Stimulated activated naive B cell treated with anti-CD40 and anti-IgM and Interleukin-4, amounts not matched to agents 10 μg/mL and 1 μg/mL and 100 μg/mL, for 72 hours (primary cell): ENCODE measurements around the gene MAD1L1.

Experiments
- ATAC-seq, 2 donors: fragments of 150-1000 bp; cut with Tn5 transposase; replicated peaks; 2 replicates each; pipeline ENCODE4 v1.10.0; 2021; ENCODE audit warnings: moderate library complexity in 1 of 2
- DNase-seq: peaks from one replicate; pipeline ENCODE4 v3.0.0; 2021
- H3K27ac Mint-ChIP-seq: one replicate; pipeline ENCODE4 v1.8.0; 2022; ENCODE audit warnings: mild to moderate bottlenecking, mixed read lengths
- H3K27me3 Mint-ChIP-seq, 2 donors: one replicate each; pipeline ENCODE4 v1.8.0; 2022; ENCODE audit warnings: mixed read lengths in 2 of 2
- H3K36me3 Mint-ChIP-seq, 2 donors: one replicate each; pipeline ENCODE4 v1.8.0; 2022; ENCODE audit warnings: mixed read lengths in 2 of 2, mild to moderate bottlenecking in 1 of 2
- H3K4me1 Mint-ChIP-seq, 2 donors: one replicate each; pipeline ENCODE4 v1.8.0; 2022; ENCODE audit warnings: mixed read lengths in 2 of 2, mild to moderate bottlenecking in 1 of 2
- H3K4me3 Mint-ChIP-seq, 2 donors: one replicate each; pipeline ENCODE4 v1.8.0; 2022; ENCODE audit warnings: mild to moderate bottlenecking in 2 of 2, mixed read lengths in 2 of 2, moderate library complexity in 1 of 2
- H3K9me3 Mint-ChIP-seq, 2 donors: one replicate each; pipeline ENCODE4 v1.8.0; 2022; ENCODE audit warnings: mixed read lengths in 2 of 2, mild to moderate bottlenecking in 1 of 2

The MAD1L1 gene

DNA sequence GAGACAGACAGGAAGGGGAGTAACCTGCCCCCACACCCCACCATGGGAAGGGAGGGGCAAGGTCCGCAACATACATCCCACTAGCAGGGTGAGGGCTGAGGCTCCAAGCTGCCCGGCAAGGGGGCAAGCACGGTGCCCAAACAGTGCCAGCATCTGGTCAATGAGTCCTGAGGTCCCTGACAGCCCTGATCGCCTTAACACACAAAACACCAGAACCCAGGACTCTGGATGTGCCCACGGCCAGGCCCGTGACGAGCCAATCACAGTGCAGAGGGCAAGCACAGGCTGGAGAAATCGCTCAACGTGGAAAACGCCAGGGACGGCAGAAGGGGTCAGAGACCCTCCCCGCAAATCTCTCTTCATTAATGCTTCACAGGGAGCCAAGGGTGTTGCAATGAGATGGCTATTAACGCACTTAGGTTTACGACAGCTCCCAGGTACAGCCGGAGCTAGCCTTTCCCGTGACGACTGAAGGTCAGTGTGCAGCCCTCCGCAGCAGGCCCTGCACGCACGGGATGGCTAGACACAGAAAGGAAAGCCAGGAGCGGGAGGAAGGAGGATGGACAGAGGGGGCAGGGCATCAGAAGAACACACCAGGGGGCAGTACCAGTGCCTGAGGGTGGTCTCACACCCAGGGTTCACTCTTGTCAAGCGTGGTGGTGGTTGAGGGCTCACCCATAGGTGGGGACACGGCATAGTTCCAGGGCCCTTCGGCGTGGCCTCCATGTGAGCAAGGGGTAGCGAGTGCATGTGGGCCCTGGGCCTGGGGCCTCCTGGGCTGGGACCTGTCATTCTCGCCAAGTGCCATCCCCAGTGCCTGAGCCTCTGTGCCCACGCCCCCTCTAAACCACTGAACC is 220.5 kb downstream of the MAD1L1 start:
- H3K4me1 Mint-ChIP-seq: peaks cover 11 to 35% of the 10 kb centered on the region in 2 donors
- H3K36me3 Mint-ChIP-seq: peaks cover 26 to 53% of the 10 kb centered on the region in 2 donors
- ATAC-seq: no peak
- no peak for DNase-seq
- peak overlapping the region; percentile 83 for H3K27ac Mint-ChIP-seq
- no peak overlapping the region for H3K4me3 Mint-ChIP-seq
- no peaks in the 10 kb centered on the region for H3K27me3 Mint-ChIP-seq
- H3K9me3 Mint-ChIP-seq: no peaks in the 10 kb centered on the region

DNA sequence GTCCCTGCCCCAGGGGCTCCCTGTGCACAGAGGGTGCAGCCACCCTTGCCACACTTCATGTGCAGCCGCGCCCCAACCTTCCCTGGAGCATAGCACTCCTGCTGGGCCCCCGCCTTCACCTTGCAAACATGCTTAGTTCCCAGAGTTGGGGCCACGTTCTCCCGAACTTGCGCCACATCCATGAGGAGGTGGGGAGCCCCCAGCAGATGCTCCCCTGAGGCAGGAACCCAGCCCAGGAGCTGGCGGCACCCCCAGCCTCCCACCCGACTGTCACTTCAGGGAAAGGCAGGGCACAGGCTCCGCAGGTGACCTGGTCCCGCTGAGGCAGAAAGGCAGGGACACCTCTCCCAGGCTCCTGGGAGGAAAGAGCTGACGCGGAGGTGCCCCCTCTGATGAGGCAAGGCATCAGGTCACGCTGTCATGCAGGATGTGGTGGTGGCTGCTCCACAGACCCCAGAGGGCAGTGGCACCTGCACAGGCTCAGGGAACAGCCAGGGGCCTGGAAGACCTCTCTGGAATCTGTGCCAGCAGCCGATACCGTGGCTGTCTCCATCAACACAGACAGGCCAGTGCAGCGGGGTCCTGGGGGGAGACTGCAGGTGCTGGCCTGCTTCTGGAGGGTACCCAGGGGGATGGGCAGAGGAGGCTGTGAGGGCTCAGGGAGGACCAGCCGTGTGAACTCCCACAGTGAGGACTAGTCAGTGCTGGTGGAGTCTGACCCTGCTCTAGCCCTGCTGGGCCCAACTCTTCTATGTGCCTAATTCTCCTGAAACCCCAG is 221.3 kb downstream of the MAD1L1 start:
- ATAC-seq: no peak
- H3K4me1 Mint-ChIP-seq: peaks cover 12 to 39% of the 10 kb centered on the region in 2 donors
- H3K27me3 Mint-ChIP-seq: no peaks in the 10 kb centered on the region
- no peaks in the 10 kb centered on the region for H3K9me3 Mint-ChIP-seq
- H3K4me3 Mint-ChIP-seq: no peak overlapping the region
- no peak for DNase-seq
- H3K36me3 Mint-ChIP-seq: peaks cover 30 to 50% of the 10 kb centered on the region in 2 donors
- no peak overlapping the region for H3K27ac Mint-ChIP-seq

DNA sequence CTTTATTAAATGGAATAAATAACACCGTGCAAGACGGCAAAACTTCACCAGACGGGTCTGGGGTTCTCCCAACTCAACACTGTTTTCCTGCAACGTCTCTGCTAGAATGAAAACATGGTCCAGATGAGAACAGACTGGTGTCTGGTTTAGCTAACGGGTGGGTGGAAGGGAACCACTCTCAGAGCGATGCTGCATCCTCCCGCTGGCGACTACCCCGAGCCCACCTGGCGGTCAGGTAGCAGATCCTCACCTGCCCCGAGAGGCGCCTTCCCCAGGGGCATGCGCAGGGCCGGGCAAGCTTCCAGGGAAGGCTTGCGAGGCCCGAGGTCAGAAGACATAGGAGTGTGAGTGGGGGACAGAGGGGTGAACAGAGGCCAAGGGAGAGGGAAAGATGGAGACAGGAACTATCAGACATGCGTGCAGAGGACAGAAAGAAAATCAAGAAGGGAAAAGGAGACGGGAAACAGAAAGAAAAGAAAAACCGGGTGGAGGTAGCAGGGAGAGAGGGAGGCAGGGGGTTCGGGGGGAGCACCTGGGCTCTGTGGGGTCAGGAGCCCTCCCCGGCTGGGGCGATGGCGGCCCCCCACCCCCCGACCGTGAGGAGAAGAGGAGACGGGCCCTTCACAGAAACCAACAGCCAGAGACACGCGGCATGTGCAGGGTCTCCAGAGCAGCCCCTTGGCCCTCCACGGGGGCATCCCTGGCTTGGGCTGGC is 222.0 kb downstream of the MAD1L1 start:
- Mint-ChIP-seq H3K9me3 (no peaks in the 10 kb centered on the region), H3K4me3 (no peak overlapping the region), H3K27ac (no peak overlapping the region), H3K27me3 (no peaks in the 10 kb centered on the region), H3K4me1 (peaks cover 19 to 46% of the 10 kb centered on the region in 2 donors), H3K36me3 (peaks cover 31 to 52% of the 10 kb centered on the region in 2 donors)
- no peak for ATAC-seq
- DNase-seq: no peak

DNA sequence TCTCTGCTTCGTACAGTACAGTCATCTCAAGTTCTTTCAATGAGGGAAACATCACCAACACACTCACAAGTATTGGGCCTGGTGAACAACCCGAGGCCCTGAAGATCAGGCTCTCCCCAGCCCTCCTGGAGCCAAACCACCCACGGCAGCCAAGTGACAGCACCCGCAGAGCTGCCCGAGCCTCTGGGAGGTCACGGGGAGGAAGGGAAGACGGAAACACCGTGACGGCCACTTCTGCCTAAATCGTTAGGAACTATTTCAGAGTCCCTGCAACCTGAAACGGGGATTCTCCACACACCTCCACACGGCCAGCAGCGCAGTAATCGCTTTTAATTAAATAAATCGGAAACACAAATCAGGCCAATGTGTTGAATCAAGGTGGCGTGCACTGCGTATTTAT is 222.6 kb downstream of the MAD1L1 start:
- Mint-ChIP-seq H3K27me3 (no peaks in the 10 kb centered on the region), H3K9me3 (no peaks in the 10 kb centered on the region), H3K36me3 (peaks cover 35 to 55% of the 10 kb centered on the region in 2 donors), H3K4me1 (peaks cover 24 to 52% of the 10 kb centered on the region in 2 donors), H3K27ac (no peak overlapping the region), H3K4me3 (no peak overlapping the region)
- DNase-seq (no peak), ATAC-seq (no peak)

DNA sequence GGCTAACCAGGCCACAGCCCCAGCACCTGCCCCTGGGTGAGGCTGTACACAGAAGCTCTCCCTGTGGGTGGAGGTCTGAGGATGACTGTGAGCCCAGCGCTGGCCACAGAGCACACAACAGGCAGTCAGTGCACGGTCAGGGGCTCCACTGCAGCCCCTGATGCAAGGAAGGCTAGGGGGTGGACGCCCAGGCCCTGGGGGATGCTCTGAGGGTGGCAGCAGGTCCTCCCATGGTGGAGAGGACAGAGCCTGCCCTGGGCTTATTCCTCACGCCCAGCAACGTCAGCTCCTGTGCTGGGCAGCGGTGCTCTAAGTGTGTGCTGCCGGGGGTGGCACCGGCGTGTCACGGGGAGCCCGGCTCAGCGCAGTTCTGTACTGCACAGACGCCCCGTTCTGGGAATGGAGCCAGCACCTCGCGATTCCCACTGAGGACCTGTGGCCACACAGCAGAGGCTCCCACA is 223.2 kb downstream of the MAD1L1 start:
- no peaks in the 10 kb centered on the region for H3K9me3 Mint-ChIP-seq
- no peaks in the 10 kb centered on the region for H3K27me3 Mint-ChIP-seq
- peaks cover 40 to 61% of the 10 kb centered on the region in 2 donors for H3K36me3 Mint-ChIP-seq
- H3K4me3 Mint-ChIP-seq: no peak overlapping the region
- DNase-seq: no peak
- ATAC-seq: peak in 1 of 2 donors; percentile 13
- H3K4me1 Mint-ChIP-seq: peaks cover 25 to 57% of the 10 kb centered on the region in 2 donors
- no peak overlapping the region for H3K27ac Mint-ChIP-seq

DNA sequence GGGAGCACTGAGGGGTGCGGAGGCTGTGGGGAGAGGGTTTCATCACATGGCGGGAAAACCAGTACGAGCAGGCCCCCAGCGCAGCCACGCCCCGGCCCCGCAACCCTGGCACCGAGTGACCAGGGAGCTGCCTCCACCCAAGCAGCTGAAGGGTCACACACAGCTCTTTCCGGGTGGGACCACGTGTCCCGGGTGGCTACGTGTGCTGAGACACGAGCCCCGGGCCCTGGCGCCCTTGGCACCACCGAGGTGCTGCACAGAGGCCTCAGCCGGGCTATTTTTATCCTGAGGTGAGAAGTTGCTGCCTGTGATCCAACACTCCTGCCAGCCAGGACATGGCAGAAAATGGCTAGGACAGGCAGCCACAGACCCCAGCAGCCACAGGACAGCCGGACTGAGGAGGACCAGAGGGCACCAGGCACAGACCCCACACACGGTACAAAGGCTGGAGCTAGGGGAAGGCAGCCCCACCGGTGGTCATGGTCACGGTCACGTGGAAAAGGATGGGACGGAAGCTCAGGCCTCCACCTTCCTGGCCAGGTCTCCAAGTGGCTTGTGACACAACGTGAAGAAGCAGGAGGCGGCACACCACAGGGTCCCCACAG is 223.7 kb downstream of the MAD1L1 start:
- Mint-ChIP-seq H3K36me3 (peaks cover 37 to 61% of the 10 kb centered on the region in 2 donors), H3K4me3 (no peak overlapping the region), H3K9me3 (no peaks in the 10 kb centered on the region), H3K4me1 (peaks cover 27 to 63% of the 10 kb centered on the region in 2 donors), H3K27ac (no peak overlapping the region), H3K27me3 (no peaks in the 10 kb centered on the region)
- ATAC-seq (no peak), DNase-seq (no peak)

DNA sequence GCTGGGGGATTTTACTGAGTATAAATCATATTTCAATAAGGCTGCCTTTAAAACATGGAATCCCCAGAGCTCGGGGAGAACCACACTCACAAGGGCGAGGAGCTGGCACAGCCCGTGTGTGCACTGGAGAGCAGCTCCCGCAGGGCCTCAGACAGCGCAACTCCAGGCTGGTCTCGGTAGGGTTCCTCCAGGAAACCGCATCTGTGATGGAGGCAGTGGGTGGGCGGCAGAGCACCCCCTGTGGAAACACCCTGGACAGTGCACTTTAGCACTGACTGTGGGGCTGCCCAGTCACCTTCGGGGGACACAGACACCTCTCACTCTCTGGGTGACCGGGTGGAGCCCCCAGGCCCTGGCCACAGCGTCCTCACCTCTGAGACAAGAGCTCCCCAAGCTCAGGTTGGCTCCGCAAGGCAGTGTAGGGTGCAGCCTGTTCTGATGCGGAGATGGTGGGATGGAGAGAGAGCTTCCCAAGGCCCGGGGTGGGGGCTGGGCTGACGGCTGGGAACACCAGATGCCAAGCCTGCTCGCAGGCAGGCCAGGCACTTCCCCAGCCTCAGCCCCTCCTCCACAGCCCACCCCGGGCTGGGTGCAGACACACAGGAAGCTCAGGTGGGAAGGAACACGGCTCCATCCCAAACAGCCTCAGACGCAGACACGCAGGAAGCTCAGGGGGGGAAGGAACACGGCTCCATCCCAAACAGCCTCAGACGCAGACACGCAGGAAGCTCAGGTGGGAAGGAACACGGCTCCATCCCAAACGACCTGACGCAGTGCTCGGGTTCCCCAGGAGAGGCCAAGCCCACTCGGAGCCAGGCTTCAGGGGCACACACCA is 224.4 kb downstream of the MAD1L1 start:
- Mint-ChIP-seq H3K4me1 (peaks cover 28 to 63% of the 10 kb centered on the region in 2 donors), H3K27me3 (no peaks in the 10 kb centered on the region), H3K4me3 (no peak overlapping the region), H3K9me3 (no peaks in the 10 kb centered on the region), H3K36me3 (peaks cover 30 to 56% of the 10 kb centered on the region in 2 donors), H3K27ac (peak overlapping the region; percentile 65)
- DNase-seq (no peak), ATAC-seq (no peak)

DNA sequence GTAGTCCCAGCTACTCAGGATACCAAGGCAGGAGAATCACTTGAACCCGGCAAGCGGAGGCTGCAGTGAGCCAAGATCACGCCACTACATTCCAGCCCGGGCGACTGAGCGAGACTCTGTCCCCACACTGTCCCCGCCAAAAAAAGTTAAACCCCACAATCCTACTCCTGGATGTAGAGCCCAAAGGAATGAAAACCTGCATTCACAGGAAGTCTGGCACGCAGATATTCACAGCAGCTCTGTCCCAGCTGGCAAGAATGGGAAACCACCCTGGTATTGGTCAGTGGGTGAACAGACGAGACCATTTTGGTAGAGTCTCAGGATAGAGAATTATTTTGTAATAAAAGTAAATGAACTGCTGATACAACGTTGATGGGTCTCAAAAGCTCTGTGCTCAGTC is 225.2 kb downstream of the MAD1L1 start:
- Mint-ChIP-seq H3K27me3 (no peaks in the 10 kb centered on the region), H3K9me3 (no peaks in the 10 kb centered on the region), H3K4me1 (peaks cover 26 to 56% of the 10 kb centered on the region in 2 donors), H3K36me3 (peaks cover 26 to 53% of the 10 kb centered on the region in 2 donors), H3K27ac (peak overlapping the region; percentile 65), H3K4me3 (no peak overlapping the region)
- ATAC-seq (no peak), DNase-seq (no peak)

DNA sequence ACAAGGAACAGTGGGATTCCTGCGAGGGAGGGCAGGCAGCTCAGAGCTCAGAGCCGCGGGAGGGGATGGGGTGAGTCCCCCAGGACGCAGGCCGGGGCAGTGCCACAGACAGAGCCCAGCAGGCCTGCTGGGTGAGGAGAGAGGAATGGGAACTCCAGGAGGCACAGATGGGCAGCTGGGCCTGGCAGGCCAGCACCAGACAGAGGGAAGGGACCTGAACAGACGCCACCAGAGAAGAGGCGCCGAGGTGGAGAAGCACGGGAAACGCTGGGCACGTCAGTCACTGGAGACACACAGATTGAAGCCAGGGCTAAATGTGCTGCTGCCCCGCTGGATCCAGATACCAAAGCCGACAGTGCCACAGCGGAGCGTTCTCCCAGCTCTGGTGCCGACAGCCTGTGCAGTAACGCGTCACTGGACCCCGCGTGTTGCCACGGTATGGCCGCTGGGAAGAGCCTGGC is 225.8 kb downstream of the MAD1L1 start:
- no peak overlapping the region for H3K27ac Mint-ChIP-seq
- no peak for ATAC-seq
- H3K9me3 Mint-ChIP-seq: no peaks in the 10 kb centered on the region
- DNase-seq: no peak
- peaks cover 24 to 52% of the 10 kb centered on the region in 2 donors for H3K4me1 Mint-ChIP-seq
- H3K4me3 Mint-ChIP-seq: no peak overlapping the region
- H3K27me3 Mint-ChIP-seq: no peaks in the 10 kb centered on the region
- peaks cover 23 to 49% of the 10 kb centered on the region in 2 donors for H3K36me3 Mint-ChIP-seq

DNA sequence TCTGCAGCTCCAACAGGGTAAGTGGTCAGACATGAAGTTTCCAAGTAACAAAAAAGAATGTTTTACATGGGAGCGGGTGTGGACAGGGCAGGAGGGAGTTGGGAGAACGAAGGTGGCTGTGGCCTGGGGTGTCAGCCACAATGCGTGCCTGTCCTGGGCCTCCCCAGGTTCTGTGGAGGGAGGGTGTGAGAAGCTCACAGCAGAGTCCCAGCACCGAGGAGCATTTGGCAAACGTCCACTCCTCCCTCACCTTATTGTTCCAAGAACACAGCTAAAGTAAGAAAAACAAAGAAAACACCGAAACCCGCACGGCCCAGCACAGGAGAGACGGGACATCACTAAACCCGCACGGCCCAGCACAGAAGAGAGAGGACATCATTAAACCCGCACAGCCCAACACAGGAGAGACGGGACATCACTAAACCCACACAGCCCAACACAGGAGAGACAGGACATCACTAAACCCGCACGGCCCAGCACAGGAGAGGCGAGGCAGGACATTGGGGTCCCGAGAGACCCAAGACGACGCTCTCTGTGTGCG is 226.4 kb downstream of the MAD1L1 start:
- H3K4me1 Mint-ChIP-seq: peaks cover 24 to 46% of the 10 kb centered on the region in 2 donors
- ATAC-seq (no peak), DNase-seq (no peak)
- peaks cover 24 to 53% of the 10 kb centered on the region in 2 donors for H3K36me3 Mint-ChIP-seq
- no peak overlapping the region for H3K4me3 Mint-ChIP-seq
- no peaks in the 10 kb centered on the region for H3K27me3 Mint-ChIP-seq
- H3K9me3 Mint-ChIP-seq: no peaks in the 10 kb centered on the region
- H3K27ac Mint-ChIP-seq: peak overlapping the region; percentile 22

DNA sequence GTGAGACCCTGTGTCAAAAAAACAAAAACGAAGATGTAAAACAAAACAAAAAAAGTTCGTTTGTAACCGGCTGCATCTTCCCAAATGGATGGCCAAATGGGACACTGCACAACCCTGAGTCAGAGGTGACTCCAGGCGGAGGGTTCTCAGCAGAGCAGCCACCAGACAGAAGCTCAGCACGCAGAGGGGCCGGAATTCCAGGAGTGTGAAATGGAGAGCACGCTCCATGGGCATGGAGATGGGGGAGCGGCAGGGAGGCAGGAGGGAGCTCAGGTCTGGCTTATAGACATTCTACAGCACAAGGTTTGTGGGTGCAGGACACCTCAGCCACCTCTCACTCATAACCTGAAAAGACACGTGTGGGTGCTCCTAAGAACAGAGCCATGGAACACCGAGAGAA is 227.0 kb downstream of the MAD1L1 start:
- H3K27me3 Mint-ChIP-seq: no peaks in the 10 kb centered on the region
- H3K4me3 Mint-ChIP-seq: peak overlapping the region in 1 of 2 donors; percentile 38
- H3K36me3 Mint-ChIP-seq: peaks cover 24 to 54% of the 10 kb centered on the region in 2 donors
- DNase-seq (no peak), ATAC-seq (no peak)
- H3K4me1 Mint-ChIP-seq: peaks cover 25 to 48% of the 10 kb centered on the region in 2 donors
- no peaks in the 10 kb centered on the region for H3K9me3 Mint-ChIP-seq
- H3K27ac Mint-ChIP-seq: peak overlapping the region; percentile 42

DNA sequence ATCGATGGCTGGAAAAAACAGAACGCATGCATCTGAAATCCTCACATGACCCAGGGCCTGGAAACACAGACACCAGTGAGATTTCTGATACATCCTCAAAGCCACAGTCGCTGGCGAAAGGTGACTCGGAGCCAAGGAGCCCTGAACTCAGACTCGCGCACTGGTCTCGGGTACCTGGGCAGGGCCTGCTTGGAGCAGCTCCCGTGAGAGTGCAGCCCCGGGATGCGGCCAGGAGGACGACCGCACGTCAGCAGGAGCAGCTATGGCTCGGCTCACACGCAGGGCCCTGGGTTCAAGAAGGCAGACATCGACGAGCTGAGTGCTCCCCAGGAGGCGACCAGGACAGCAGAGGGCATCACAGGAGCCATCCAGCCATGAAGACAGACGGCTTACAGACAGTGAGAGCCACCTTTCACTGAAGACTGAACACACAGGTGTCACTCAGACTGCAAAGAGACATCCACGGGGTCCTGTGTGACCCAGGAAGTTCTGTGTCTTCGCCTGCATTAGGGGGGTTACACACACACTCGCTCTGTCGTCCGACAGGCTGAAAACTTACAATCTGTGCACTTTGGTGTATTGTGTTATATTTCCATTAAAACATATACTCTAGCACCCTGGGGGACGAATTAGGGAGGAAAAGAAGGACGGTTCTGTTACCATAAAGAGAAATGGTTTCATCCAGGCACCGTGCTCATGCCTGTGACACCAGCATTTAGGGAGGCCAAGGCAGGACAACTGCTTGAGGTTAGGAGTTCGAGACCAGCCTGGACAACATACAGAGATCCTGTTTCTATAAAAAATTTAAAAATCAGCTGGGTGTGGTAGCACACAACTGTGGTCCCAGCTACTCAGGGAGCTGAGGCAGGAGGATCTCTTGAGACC is 227.7 kb downstream of the MAD1L1 start:
- peaks cover 30 to 55% of the 10 kb centered on the region in 2 donors for H3K4me1 Mint-ChIP-seq
- DNase-seq: no peak
- H3K4me3 Mint-ChIP-seq: peak overlapping the region in 1 of 2 donors; percentile 16
- peak; percentile 49 to 56 for ATAC-seq
- no peaks in the 10 kb centered on the region for H3K9me3 Mint-ChIP-seq
- peaks cover 28 to 57% of the 10 kb centered on the region in 2 donors for H3K36me3 Mint-ChIP-seq
- H3K27ac Mint-ChIP-seq: peak overlapping the region; percentile 84
- H3K27me3 Mint-ChIP-seq: no peaks in the 10 kb centered on the region
